ENCODE data around the gene DEK.
"Not testable (repeated sequence)": the region's sequence is repeated elsewhere in the genome, so short reads cannot be mapped to it uniquely, and the experiment has no call there.

The DEK gene

DNA sequence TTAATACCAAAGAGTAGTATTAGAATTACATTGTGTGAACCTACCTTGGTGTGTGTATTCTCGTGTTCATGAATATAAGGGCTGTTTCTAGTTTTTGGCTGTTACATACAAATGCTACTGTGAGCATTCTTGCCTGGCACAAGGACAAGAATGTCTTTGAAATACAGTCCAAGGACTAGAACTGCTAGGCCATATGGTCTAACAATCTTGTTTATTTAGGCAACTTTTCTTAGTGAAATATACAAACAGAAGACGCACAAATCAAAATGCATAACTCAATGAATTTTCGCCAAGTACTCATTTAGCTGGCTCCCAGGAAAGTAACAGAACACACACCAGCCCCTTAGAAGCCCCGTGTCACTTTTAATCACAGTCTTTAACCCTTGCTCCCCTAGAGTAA, 80.6 kb downstream of the DEK start:
- in situ Hi-C loops (cut with MboI; ENCODE audit: low sequenced_read_pairs, unreplicated experiment), result no loop called here
- no peak for TF ChIP-seq CTCF (IDR thresholded peaks at IDR 0.05; ENCODE audit: borderline replicate concordance, control extremely low read depth, extremely low read depth, insufficient read depth, missing control alignments)
- no peak for DNase-seq (ENCODE audit: low spot score)

DNA sequence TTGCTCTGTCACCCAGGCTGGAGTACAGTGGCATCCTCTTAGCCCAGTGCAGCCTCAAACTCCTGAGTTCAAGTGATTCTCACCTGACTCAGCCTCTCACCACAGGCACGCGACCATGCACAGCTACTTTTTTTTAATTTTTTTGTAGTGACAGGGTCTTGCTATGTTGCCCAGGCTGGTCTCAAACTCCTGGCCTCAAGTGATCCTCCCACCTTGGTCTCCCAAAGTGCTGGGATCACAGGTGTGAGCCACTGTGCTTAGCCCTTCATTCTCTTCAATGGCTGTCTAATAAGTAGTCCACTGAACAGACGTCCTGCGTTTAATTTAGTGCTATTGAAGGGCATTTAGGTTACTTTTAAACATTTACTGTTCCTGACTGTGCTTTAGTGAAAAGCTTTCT, 81.8 kb downstream of the DEK start:
- TF ChIP-seq CTCF (IDR thresholded peaks at IDR 0.05; ENCODE audit: borderline replicate concordance, control extremely low read depth, extremely low read depth, insufficient read depth, missing control alignments), result no peak
- in situ Hi-C loops (cut with MboI; ENCODE audit: low sequenced_read_pairs, unreplicated experiment), result no loop called here
- DNase-seq (ENCODE audit: low spot score), result no peak

DNA sequence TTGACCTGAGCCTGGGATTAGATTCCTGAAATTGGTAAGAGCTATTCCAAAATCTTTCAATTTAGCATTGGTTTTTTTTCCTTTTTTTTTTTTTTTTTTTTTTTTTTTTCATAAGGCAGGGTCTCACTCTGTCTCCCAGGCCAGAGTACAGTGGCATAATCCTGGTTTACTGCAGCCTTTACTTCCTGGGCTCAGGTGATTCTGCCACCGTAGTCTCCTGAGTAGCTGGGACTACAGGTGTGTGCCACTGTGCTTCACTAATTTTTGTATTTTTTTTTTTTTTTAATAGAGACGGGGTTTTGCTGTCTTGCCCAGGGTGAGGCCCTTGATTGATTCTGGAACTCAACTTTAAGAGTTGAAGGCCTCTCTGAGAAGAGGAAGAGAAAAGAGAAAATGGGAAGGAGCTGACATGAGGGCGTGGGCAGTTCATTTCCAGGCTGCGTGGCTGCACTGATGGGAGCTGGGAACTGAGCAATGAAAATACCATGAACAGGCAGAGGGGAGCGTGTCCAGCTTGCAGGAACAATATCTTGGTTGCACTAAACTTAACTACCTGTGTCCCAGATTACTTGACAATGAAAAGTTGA, 84.5 kb downstream of the DEK start:
- DNase-seq (ENCODE audit: low spot score), result no peak
- in situ Hi-C loops (cut with MboI; ENCODE audit: low sequenced_read_pairs, unreplicated experiment), result no loop called here
- TF ChIP-seq CTCF (IDR thresholded peaks at IDR 0.05; ENCODE audit: borderline replicate concordance, control extremely low read depth, extremely low read depth, insufficient read depth, missing control alignments), result no peak

- in situ Hi-C loops (cut with MboI; ENCODE audit: low sequenced_read_pairs, unreplicated experiment), result no loop called here
- TF ChIP-seq CTCF (IDR thresholded peaks at IDR 0.05; ENCODE audit: borderline replicate concordance, control extremely low read depth, extremely low read depth, insufficient read depth, missing control alignments), result no peak
- no peak for DNase-seq (ENCODE audit: low spot score)
These were observed 85.2 kb downstream of the DEK start for GRCh38 chr6:18178960-18179615.

DNA sequence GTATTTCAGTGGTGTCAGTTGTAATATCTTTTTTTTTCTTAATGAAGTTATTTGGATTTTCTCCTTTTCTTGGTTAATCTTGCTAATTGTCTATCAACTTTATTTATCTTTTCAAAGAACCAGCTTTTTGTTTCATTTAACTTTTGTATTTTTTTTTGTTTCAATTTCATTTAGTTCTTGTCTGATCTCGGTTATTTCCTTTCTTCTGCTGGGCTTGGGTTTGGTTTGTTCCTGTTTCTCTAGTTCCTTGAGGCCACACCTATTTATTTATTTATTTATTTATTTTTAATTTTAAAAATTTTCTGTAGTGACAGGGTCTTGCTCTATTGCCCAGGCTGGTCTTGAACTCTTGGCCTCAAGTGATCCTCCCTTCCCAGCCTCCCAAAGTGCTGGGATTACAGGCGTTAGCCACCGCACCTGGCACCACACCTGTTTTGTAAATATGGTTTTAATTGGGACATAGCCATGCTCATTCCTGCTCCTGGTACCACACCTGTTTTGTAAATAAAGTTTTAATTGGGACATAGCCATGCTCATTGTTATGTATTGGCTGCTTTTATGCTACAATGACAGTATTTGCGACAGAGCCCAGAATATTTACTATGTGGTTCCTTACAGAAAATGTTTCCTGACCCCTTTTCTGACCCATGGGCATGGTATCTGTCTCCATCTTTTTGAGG, 86.9 kb downstream of the DEK start:
- no peak for TF ChIP-seq CTCF (IDR thresholded peaks at IDR 0.05; ENCODE audit: borderline replicate concordance, control extremely low read depth, extremely low read depth, insufficient read depth, missing control alignments)
- in situ Hi-C loops (cut with MboI; ENCODE audit: low sequenced_read_pairs, unreplicated experiment), result no loop called here
- no peak for DNase-seq (ENCODE audit: low spot score)

DNA sequence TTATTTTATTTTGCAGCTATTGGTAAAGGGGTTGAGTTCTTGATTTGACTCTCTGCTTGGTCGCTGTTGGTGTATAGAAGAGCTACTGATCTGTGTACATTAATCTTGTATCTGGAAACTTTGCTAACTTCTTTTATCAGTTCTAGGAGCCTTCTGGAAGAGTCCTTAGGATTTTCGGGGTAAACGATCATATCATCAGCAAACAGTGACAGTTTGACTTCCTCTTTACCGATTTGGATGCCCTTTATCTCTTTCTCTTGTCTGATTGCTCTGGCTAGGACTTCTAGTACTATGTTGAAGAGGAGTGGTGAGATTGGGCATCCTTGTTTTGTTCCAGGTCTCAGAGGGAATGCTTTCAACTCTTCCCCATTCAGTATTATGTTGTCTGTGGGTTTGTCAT, 88.1 kb downstream of the DEK start:
- in situ Hi-C loops (cut with MboI; ENCODE audit: low sequenced_read_pairs, unreplicated experiment); DNase-seq (ENCODE audit: low spot score): not testable (repeated sequence)

All from GM13976 (cell line).